Immature natural killer cell (primary cell): Measurements from ENCODE around the gene HYAL4. TPM values are rescaled to one million over a fixed set of nuclear protein-coding genes. Genes with fewer than 3 reads are reported as not detected.
"Not testable (repeated sequence)": the region's sequence is repeated elsewhere in the genome, so short reads cannot be mapped to it uniquely, and the experiment has no call there.

ENCODE experiments used
- DNase-seq, 3 donors: peaks; one replicate each; pipeline ENCODE4 v3.0.0; 2022; ENCODE audit warnings: mixed read lengths in 1 of 3
- H3K27ac Mint-ChIP-seq, 6 donors: one replicate each; pipeline ENCODE4 v1.8.0; 2020; ENCODE audit warnings: mixed read lengths in 6 of 6, mild to moderate bottlenecking in 5 of 6, inconsistent platforms in 4 of 6, moderate library complexity in 3 of 6
- H3K27me3 Mint-ChIP-seq, 3 donors: one replicate each; pipeline ENCODE4 v1.8.0; 2020 to 2021; ENCODE audit warnings: low read depth in 3 of 3, mild to moderate bottlenecking in 3 of 3, mixed read lengths in 3 of 3, moderate library complexity in 3 of 3, inconsistent platforms in 1 of 3
- H3K36me3 Mint-ChIP-seq, 3 donors: one replicate each; pipeline ENCODE4 v1.8.0; 2020; ENCODE audit warnings: mixed read lengths in 3 of 3, inconsistent platforms in 2 of 3, mild to moderate bottlenecking in 2 of 3
- H3K4me1 Mint-ChIP-seq, 2 donors: one replicate each; pipeline ENCODE4 v1.8.0; 2020; ENCODE audit warnings: inconsistent platforms in 2 of 2, mild to moderate bottlenecking in 2 of 2, mixed read lengths in 2 of 2, moderate library complexity in 1 of 2
- H3K4me3 Mint-ChIP-seq, 5 donors: one replicate each; pipeline ENCODE4 v1.8.0; 2020; ENCODE audit warnings: mild to moderate bottlenecking in 5 of 5, mixed read lengths in 5 of 5, inconsistent platforms in 3 of 5, moderate library complexity in 3 of 5
- H3K9me3 Mint-ChIP-seq, 6 donors: one replicate each; pipeline ENCODE4 v1.8.0; 2020; ENCODE audit warnings: mild to moderate bottlenecking in 6 of 6, mixed read lengths in 6 of 6, inconsistent platforms in 4 of 6, moderate library complexity in 3 of 6
- polyA plus RNA-seq, 3 donors: library from polyadenylated mRNA; unstranded; fragments of 300-500 nt; fragmentation: Illumina TruSeq; gene quantifications; one replicate each; pipeline ENCODE4 v1.2.3, GENCODE V29; 2021

Gene HYAL4
- polyA plus RNA-seq, 3 donors from 2014 or later, result not detected

DNA sequence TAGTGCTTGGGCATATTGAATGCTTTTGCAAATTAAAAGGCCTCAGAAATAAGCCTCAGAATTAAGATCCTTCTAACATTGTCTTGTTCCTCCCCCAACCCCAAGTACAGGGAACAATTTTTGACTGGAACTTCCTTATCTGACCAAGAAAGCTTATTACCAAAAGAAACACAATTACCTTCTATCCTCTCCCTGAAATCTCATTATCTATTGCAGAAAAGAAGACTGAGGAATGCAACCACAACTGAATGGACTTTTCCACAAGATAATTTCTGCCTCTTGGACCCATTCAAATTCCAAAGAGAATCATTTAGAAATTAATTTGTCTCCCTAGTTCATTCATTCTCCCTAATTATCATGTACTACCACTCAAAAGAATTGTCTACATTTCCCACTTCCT lies 43.2 kb downstream of the HYAL4 start:
- Mint-ChIP-seq H3K4me1 (no peaks in the 10 kb centered on the region), H3K27ac (no peak overlapping the region), H3K27me3 (peaks cover 0 to 9% (median 1%) of the 10 kb centered on the region in 3 donors), H3K36me3 (no peaks in the 10 kb centered on the region), H3K9me3 (peaks cover 0 to 6% (median 3%) of the 10 kb centered on the region in 6 donors), H3K4me3 (no peak overlapping the region)
- DNase-seq, result no peak

DNA sequence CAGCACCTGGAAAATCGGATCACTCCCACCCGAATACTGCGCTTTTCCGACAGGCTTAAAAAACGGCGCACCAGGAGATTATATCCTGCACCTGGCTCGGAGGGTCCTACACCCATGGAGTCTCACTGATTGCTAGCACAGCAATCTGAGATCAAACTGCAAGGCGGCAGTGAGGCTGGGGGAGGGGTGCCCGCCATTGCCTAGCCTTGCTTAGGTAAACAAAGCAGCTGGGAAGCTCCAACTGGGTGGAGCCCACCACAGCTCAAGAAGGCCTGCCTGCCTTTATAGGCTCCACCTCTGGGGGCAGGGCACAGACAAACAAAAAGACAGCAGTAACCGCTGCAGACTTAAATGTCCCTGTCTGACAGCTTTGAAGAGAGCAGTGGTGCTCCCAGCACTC lies 49.8 kb downstream of the HYAL4 start:
- not testable (repeated sequence) for H3K36me3 Mint-ChIP-seq, DNase-seq, H3K27ac Mint-ChIP-seq, H3K9me3 Mint-ChIP-seq, H3K4me3 Mint-ChIP-seq, H3K27me3 Mint-ChIP-seq, H3K4me1 Mint-ChIP-seq

DNA sequence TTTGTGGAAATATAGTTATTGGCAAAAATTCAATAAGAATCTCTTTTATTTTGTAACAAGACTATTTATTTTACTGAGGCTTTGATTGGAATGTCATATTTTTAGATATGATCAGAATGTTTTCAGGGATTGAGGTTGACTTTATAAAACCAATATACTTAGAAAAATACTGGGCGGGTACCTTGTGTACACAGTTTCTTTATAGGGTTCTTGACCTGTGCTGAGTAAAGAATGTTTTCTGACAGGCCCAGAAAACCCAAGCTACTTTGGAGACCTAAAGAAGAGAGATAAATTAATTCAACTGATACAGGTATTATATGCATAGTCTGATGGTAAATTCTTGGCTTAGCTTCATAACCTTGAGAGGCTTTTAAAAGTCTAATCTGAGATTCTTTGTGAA lies 56.1 kb downstream of the HYAL4 start:
- no peaks in the 10 kb centered on the region for H3K4me1 Mint-ChIP-seq
- no peaks in the 10 kb centered on the region for H3K36me3 Mint-ChIP-seq
- peaks cover 0 to 4% (median under 1%) of the 10 kb centered on the region in 6 donors for H3K9me3 Mint-ChIP-seq
- peaks cover 0 to 4% (median 2%) of the 10 kb centered on the region in 3 donors for H3K27me3 Mint-ChIP-seq
- no peak overlapping the region for H3K4me3 Mint-ChIP-seq
- DNase-seq, result no peak
- no peak overlapping the region for H3K27ac Mint-ChIP-seq

DNA sequence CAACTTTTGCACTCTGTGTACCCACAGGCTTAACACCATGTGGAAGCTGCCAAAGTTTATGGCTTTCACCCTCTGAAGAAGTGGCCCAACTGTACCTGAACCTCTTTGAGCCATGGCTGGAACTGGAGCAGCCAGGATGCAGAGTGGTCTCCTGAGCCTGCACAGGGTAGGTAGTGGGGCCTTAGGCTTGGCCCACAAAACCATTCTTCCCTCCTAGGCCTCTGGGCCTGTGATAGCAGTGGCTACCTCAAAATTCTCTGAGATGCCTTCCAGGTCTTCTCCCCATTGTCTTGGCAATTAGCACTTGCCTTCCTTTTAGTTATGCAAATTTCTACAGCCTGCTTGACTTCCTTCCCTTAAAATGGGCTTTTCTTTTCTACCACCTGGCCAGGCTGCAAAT lies 60.7 kb downstream of the HYAL4 start:
- no peak for DNase-seq
- Mint-ChIP-seq H3K36me3 (no peaks in the 10 kb centered on the region), H3K27ac (no peak overlapping the region), H3K4me3 (no peak overlapping the region), H3K27me3 (peaks cover 0 to 4% (median 2%) of the 10 kb centered on the region in 3 donors), H3K4me1 (no peaks in the 10 kb centered on the region), H3K9me3 (peaks cover 0 to 4% (median 0%) of the 10 kb centered on the region in 6 donors)

DNA sequence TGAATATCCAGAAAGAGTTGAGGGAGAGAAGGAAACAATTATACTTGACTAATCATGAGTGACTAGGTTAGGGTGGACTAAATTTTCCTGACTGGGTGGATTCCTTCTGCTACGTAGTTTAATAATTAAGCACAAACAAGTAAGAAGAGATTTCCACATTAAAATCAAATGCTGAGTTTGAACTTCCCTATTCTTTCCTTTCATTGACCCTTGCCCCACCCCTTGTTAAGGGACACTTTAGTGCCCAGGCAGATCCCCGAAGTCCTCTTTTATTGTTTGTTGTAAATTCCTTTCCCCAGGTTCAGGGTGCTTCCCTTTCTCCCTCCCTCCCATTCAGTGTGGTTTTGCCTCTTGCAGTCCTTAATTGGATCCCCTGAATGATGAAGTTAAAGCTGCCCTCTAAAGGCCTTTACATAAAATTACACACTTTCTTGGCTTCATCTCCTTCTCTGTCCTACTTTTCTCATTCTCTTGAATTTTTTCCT lies 71.3 kb downstream of the HYAL4 start:
- H3K4me1 Mint-ChIP-seq, result no peaks in the 10 kb centered on the region
- peaks cover 0 to 2% (median 0%) of the 10 kb centered on the region in 3 donors for H3K27me3 Mint-ChIP-seq
- no peak overlapping the region for H3K4me3 Mint-ChIP-seq
- no peak for DNase-seq
- no peak overlapping the region for H3K27ac Mint-ChIP-seq
- H3K9me3 Mint-ChIP-seq, result peaks cover 0 to 5% (median 0%) of the 10 kb centered on the region in 6 donors
- H3K36me3 Mint-ChIP-seq, result no peaks in the 10 kb centered on the region

DNA sequence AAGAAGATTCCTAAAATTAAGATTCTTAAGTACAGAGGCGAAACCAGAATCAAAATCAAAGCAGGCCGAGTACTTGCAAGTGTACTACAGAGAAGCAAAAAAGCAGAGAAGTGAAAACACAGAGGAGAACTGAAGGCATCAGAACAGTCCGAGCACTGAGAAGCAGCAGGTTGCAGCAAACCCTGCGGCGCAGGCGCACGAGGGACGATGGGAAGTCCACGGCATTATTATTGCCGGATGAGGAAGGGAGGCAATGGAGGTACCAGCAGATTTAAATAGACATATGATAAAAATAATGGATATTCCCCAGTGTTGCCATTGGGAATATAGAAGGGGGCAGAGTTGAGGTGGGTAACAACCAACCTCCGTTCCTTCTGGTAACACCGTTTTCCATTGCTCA lies 72.9 kb downstream of the HYAL4 start:
- H3K27ac Mint-ChIP-seq, result no peak overlapping the region
- H3K27me3 Mint-ChIP-seq, result peaks cover 0 to 2% (median 0%) of the 10 kb centered on the region in 3 donors
- H3K4me1 Mint-ChIP-seq, result no peaks in the 10 kb centered on the region
- H3K9me3 Mint-ChIP-seq, result peaks cover 0 to 5% (median 0%) of the 10 kb centered on the region in 6 donors
- no peaks in the 10 kb centered on the region for H3K36me3 Mint-ChIP-seq
- DNase-seq, result no peak
- H3K4me3 Mint-ChIP-seq, result no peak overlapping the region

DNA sequence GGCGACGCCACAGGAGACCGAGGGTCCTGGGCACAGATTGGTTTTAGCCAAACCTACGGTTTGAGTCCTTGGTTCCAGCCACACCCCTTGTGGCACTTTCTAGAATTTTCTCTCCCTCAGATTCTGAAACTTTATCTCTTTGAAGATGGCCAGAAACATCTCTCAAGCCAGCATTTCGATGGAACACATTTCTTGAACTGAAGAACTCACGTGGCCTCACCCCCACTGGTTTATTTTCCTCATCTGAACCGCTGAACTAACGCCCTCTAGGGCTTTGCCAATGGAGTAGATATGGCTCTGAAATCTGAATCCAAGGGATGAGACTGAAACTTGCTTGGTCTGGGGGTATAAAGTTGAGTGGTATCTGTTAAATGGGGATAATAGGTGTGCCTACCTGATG lies 73.3 kb downstream of the HYAL4 start:
- Mint-ChIP-seq H3K9me3 (peaks cover 0 to 5% (median 0%) of the 10 kb centered on the region in 6 donors), H3K4me1 (no peaks in the 10 kb centered on the region), H3K36me3 (no peaks in the 10 kb centered on the region), H3K27ac (no peak overlapping the region), H3K27me3 (peaks cover 0 to 2% (median 0%) of the 10 kb centered on the region in 3 donors), H3K4me3 (no peak overlapping the region)
- no peak for DNase-seq

DNA sequence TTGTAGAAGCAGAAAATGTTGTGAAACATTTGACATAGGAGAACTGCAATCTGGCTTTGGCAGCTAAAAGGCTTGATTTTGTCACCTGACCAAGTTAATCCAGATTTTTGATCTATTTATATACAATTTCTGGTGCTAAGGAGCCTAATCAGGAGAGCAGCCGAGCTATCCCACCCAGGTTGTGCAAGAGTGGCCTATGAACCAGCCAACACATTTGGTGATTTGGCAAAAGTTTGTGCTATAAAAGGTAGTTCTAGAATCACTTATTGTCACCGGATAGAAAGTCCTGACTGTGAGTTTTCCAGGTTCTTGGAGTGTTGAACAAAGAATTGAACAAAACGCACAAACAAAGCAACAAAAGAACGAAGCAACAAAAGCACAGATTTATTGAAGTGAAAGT lies 78.6 kb downstream of the HYAL4 start:
- H3K36me3 Mint-ChIP-seq, result no peaks in the 10 kb centered on the region
- H3K9me3 Mint-ChIP-seq, result peaks cover 0 to 4% (median 2%) of the 10 kb centered on the region in 6 donors

DNA sequence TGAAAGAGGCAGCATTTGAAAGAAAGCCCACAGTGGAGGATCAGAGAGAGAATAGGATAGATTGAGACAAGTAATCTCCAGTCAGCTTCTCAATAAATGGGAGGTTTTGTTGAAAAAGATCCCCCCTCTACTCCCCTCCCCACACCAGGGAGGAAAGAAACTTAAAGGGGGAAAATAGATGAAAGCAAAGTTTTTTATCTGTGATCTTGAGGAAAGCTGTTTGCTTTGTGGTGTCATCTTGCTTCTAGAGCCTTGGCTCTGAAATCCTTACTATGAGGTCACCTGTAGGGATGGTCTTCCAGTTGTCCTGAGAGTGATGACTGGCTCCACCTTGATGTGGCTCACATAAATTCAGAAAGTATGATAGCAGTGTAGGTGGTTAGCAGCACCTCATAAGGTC lies 80.0 kb downstream of the HYAL4 start, which contains the start of gene SPAM1:
SPAM1 (plus strand) TSS at position 301 of the 400 bp plus-strand sequence. CDS start 28,330 bp downstream, outside the sequence.
- Mint-ChIP-seq H3K36me3 (no peaks in the 10 kb centered on the region), H3K4me3 (no peak within 1 kb of the TSS), H3K4me1 (no peaks in the 10 kb centered on the region), H3K9me3 (peaks cover 0 to 4% (median 2%) of the 10 kb centered on the region in 6 donors), H3K27me3 (no peaks in the 10 kb centered on the region), H3K27ac (no peak within 1 kb of the TSS)
- no peak for DNase-seq

More for the DNA sequence above, 78.6 kb downstream of the HYAL4 start:
- no peaks in the 10 kb centered on the region for H3K4me1 Mint-ChIP-seq
- H3K27ac Mint-ChIP-seq, result no peak overlapping the region
- no peak overlapping the region for H3K4me3 Mint-ChIP-seq
- peaks cover 0 to under 1% (median 0%) of the 10 kb centered on the region in 3 donors for H3K27me3 Mint-ChIP-seq
- DNase-seq, result no peak

Other genes with a start within 250 kb of the HYAL4 start
- gene ASB15, start 243.3 kb upstream of the HYAL4 start, polyA plus RNA-seq, result not detected
- not detected for gene LMOD2, start 189.3 kb upstream of the HYAL4 start, polyA plus RNA-seq
- 1 to 10 TPM; 1.1 to 2.4 (median 1.7) TPM for gene WASL, start 96.2 kb upstream of the HYAL4 start, polyA plus RNA-seq
- gene SPAM1, start 80.1 kb downstream of the HYAL4 start, polyA plus RNA-seq, result not detected
- not detected for gene TMEM229A, start 187.9 kb downstream of the HYAL4 start, polyA plus RNA-seq